NCI-H2029 (cell line): ENCODE data around the gene MYB.
A peak's percentile ranks its signal among the peaks of the same experiment; 100 is the strongest.
"Not testable (repeated sequence)": the region's sequence is repeated elsewhere in the genome, so short reads cannot be mapped to it uniquely, and the experiment has no call there.

ENCODE experiments used
- DNase-seq: peaks from one replicate; lab custom pipeline; 2025; lab: John Stamatoyannopoulos, UW

The MYB gene

GRCh38 chr6:135164387-135164786 is 16.7 kb upstream of the MYB start:
- not testable (repeated sequence) for DNase-seq

GRCh38 chr6:135165031-135165430 is 16.1 kb upstream of the MYB start:
- DNase-seq = no peak

DNA sequence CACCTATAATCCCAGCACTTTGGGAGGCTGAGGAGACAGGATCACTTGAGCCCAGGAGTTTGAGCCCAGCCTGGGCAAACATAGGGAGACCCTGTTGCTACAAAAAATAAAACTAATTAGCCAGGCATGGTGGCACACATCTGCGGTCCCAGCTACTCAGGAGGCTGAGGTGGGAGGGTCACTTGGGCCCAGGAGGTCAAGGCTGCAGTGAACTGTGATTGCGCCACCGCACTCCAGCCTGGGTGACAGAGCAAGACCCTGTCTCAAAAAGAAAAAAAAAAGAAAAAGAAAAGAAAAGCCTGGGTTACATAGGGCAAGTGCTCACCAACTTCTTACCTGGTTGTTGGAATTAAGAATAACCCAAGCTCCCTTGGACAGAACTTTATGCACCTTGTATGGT is 14.6 kb upstream of the MYB start:
- no peak for DNase-seq

- no peak for DNase-seq
These were observed 13.5 kb upstream of the MYB start for GRCh38 chr6:135167617-135168016.

DNA sequence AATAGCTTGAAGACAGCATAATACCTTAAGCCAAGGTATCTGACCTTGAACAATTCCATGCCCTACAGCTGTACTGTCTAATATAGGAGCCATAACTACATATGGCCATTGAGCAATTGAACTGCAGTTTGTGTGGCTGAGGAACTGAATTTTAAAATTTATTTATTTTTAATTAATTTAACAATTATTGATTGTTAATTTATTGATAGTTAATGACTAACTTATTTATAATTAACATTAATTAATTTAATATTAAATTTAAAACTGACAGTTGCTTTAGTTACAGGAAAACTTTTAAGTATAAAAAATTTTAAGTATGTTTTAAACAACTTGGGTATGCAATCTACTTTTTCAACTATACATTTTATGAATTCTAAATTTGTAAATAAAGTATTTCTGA is 12.3 kb upstream of the MYB start:
- DNase-seq = no peak

- DNase-seq = no peak
These were observed 10.9 kb upstream of the MYB start for GRCh38 chr6:135170238-135170637.

DNA sequence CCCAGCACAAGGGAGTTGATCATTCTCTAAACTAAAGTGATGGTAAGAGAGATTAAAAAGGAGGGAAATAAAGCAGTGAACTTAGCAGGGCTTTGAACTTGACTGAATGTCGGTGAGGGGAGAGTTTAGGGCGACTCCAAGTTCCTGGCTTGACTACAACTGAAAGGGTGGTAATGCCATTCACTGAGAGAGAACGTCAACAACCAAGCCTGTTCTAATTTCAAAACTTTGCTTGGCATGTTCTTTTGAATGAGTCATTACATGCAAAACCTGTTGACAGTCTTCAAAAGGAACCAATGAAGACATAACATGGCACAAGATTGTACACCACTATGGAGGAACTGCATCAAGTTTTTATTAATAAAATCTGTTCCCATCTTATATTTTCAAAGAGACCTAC is 10.3 kb upstream of the MYB start:
- no peak for DNase-seq

DNA sequence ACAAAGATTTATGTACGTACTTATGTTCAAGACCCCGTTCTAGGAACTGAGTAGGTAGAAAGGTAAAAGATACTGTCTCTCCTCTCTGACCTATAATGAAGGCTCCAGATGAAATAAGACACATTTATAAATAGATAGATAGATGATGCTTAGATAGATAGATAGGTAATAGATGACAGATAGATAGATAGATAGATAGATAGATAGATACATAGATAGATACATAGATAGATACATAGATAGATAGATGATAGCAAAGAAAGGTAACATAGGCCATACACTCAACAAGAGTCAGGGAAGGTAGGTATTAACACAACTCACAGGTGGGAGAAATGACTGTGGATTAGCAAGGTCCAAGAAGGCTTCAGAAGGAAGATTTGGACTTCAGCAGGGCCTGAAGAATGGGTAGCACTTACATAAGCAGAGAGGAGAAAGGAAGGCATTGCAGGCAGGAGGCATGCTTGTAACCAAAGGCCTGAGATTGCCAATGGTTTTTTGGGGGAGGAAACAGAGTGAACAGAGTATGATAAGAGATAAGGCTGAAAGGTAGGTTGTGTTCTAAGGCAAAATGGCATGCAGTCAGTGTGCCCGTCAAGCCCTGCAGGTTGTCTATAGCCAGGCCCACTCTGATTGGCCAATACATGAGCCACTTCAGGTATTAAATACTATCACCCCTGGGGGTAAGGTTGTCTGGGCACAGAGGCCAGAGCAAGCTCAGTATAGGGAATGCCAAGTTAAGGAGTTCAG is 7.7 kb upstream of the MYB start:
- no peak for DNase-seq

DNA sequence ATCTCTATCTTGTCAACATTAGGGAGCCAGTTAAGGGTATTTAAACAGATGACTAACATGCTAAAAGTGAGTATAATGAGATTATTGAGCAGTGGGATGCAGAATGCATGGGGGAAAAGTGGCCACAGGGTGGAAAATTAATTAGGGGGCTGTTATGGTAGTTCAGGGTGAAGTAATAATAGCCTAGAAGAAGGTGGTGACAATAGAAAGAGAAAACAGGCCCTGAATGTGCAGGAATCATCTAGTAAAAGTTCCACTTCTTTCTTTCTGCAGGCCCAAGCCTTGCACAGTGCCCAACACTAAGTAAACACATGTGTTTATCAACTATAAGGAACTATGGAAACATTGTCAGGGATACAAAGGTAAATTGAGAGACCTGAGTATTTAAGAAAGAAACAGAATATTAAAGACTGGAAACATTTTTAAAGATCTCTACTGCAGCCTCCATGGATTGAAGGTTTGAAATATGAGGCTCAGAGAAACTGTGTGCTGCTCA is 7.1 kb upstream of the MYB start:
- DNase-seq = no peak

DNA sequence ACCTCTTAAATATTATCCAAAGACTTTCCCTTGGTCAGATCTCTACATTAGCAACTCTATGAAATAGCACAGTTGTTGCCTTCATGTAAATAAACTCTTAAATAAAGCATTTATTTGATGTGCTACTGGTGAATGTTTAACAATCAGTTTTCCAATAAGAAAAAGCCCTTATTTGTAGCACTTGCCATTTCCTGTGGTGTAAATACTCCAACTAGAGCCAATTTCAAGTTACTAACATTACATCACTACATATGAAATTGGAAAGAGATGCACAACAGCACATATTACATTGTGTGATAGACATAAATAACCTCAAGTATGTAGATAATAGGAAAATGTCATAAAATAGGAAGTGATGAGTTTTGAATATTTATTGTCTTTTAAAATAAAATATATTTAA is 5.0 kb upstream of the MYB start:
- DNase-seq = no peak

- DNase-seq = no peak
These were observed 4.6 kb upstream of the MYB start for GRCh38 chr6:135176464-135176863.

DNA sequence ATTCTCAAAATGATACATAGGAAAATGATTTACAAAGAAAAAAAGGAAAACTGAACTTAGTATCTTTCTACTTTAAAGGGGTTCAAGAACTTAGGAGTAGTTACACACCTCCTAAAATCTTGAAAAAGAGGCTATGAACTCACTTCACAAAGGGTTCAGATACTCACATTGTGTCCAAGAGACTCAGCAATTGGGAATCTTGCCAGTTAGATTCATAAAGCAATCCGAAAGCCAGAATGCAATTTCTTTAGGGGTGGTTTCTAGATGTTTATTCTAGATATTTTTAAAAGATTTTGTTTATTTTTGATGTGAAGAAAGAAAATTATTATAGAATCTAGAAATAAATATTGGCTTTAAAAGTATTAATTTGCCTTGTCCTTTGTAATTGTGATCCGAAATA is 1.7 kb upstream of the MYB start:
- no peak for DNase-seq

GRCh38 chr6:135179920-135180541 is 1.1 kb upstream of the MYB start:
- DNase-seq = no peak

DNA sequence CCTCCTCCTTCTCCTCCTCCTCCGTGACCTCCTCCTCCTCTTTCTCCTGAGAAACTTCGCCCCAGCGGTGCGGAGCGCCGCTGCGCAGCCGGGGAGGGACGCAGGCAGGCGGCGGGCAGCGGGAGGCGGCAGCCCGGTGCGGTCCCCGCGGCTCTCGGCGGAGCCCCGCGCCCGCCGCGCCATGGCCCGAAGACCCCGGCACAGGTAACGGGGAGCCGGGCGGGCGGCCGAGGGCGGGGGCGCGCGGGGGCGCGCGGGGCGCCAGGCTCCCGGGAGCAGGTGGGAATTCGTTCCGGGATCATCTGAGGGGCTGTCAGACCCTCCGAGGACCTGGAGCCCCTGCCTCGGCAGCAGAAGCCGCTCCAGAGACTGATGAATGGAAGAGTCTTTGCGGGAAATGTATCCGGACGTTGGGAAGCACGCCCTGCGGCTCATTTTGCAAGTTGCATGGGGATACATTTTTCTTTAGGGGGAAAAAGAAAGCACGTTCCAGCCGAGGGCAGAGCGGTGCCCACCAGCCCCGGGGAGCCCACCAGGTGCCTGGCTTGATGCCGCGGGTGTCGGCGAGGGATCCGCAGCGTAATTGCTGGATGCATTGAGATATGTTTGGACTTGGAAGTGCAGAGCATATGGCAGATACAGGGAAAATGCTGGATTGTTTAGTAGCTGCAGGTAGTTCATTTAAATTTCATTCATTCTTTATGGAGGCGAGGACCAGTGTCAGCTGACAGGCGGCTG is 394 bp downstream of the MYB start:
- DNase-seq = no peak

- DNase-seq = peak; percentile 3
These were observed 1.2 kb downstream of the MYB start for GRCh38 chr6:135182071-135183001.

DNA sequence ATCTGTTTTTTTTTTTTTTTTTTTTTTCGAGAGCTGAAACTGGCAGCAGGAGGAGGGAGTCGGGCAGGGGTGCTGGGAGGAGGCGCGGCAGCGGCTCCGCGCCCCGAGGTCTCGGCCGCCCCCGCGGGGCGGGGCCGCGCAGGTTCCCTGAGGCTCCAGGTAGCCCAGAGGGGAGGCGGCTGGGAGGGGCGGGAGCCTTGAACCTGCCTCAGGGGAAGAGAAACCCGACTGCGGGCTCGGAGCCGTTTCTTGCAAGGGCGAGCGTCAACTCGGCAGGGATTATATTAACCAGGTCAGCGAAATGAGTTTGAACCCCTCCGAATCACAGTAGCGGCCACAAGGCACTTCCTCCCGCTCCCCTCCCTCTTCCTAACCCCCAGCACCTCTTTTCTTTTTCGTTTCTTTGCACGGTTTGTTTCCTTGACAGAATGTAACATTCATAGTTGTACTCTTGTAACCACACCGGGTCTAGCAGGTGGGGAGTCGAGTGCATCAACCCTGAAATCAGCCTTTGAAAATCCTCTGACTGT is 2.0 kb downstream of the MYB start:
- DNase-seq = peak; percentile 2

- peak; percentile 0 for DNase-seq
These were observed 2.7 kb downstream of the MYB start for GRCh38 chr6:135183532-135184440.

DNA sequence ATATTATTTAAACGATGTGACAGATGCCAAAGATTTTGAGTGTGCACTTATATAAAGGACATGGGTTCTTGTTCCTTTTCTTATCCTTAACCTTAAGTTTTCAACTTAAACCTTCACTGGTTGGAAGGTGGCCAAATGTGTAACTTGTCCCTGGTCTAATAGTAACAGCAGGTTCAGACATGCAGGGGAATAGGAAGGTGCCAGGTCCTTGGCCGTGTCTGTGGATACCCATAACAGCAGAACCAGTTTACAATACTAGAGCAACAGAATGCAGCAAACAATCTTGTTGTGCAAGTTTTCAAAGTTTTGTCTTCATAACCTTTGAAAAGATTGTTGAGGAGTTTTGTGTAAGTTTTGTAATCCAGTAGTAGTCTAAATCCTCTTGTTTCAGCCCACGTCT is 4.4 kb downstream of the MYB start:
- no peak for DNase-seq

DNA sequence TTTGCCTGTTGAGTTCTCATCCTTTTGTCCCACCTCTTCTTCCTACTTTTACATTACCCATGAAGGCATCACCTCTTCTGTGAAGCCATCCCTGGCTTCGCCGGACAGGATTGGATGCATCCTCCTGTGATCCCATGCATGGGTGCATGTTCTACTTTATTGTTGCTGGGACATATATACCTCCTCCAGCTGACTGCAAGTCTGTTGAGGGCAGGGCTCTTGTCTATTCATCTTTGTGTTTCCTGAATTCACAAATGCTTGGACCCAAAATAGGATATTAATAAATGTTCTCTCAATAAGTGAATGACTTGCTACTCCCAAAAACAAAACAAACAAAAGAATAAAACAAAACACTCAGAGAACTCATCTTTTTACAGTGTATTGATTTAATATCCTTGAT is 5.1 kb downstream of the MYB start:
- no peak for DNase-seq

DNA sequence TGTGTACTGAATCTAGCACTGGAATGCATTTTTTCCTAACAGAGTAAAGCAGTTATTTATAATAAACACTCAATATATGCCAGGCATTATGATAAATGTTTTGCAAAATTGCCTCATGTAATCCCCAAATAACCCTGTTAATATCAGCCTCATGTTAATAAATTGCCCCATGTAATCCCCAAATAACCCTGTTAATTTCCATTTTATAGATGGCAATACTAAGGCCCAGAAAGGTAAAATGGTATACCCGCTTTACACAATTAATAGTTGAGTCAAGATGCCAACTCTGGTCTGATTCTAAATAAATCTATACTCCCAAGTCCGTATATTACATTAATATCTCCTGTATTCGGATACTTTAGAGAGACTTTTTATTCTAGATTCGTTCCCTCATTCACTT is 6.3 kb downstream of the MYB start:
- DNase-seq = no peak

- no peak for DNase-seq
These were observed 7.6 kb downstream of the MYB start for GRCh38 chr6:135188718-135189117.
